Fibroblast of lung (primary cell): ENCODE measurements around the gene CTBS. TPM values are rescaled to one million over a fixed set of nuclear protein-coding genes. Genes with fewer than 3 reads are reported as not detected.
A peak's percentile ranks its signal among the peaks of the same experiment; 100 is the strongest.

ENCODE experiments used
- DNase-seq, 2 donors: peaks; one replicate each; pipeline versions ENCODE4 v3.0.0 to v3.0.0-alpha.2; 2010; ENCODE audit warnings: low read depth in 2 of 2
- H2AFZ ChIP-seq: 2 replicates; pipeline ENCODE4 v1.5.1; 2012; ENCODE audit warnings: low read length, control low read depth, inconsistent platforms
- H3K27ac ChIP-seq: 2 replicates; pipeline ENCODE4 v1.5.1; 2011; ENCODE audit warnings: low read length, control low read depth; ENCODE audit not compliant: insufficient read depth
- H3K27me3 ChIP-seq: 2 replicates; pipeline ENCODE4 v1.5.1; 2011; ENCODE audit warnings: mild to moderate bottlenecking, low read length; ENCODE audit not compliant: control insufficient read depth, insufficient read depth
- H3K36me3 ChIP-seq: 2 replicates; pipeline ENCODE4 v1.5.1; 2011; ENCODE audit warnings: low read length; ENCODE audit not compliant: control insufficient read depth, insufficient read depth
- H3K4me1 ChIP-seq: 2 replicates; pipeline ENCODE4 v1.5.1; 2011; ENCODE audit warnings: low read length; ENCODE audit not compliant: control insufficient read depth, insufficient read depth; ENCODE audit errors: extremely low read depth
- H3K4me2 ChIP-seq: 2 replicates; pipeline ENCODE4 v1.5.1; 2011; ENCODE audit warnings: low read length, control low read depth; ENCODE audit not compliant: insufficient read depth; ENCODE audit errors: extremely low read depth
- H3K4me3 ChIP-seq, 4 experiments: fragments of 200-600 bp in 1 of 4; sonication (generic) in 1 of 4; replicated peaks in 1 of 4; 2 replicates each; pipeline ENCODE4 v1.5.1; 2011 to 2016; ENCODE audit warnings: low read length in 4 of 4, low read depth in 3 of 4, mild to moderate bottlenecking in 3 of 4, control low read depth in 2 of 4, inconsistent platforms in 1 of 4, mixed read lengths in 1 of 4; ENCODE audit not compliant: insufficient read depth in 1 of 4; ENCODE audit errors: control extremely low read depth in 1 of 4
- H3K79me2 ChIP-seq: 2 replicates; pipeline ENCODE4 v1.5.1; 2012; ENCODE audit warnings: mild to moderate bottlenecking, low read length, inconsistent platforms; ENCODE audit not compliant: control insufficient read depth, insufficient read depth
- H3K9ac ChIP-seq: 2 replicates; pipeline ENCODE4 v1.5.1; 2011; ENCODE audit warnings: mild to moderate bottlenecking, low read length, control low read depth; ENCODE audit not compliant: insufficient read depth
- H3K9me3 ChIP-seq: 2 replicates; pipeline ENCODE4 v1.5.1; 2012; ENCODE audit warnings: low read depth, low read length; ENCODE audit not compliant: control insufficient read depth, insufficient read depth
- H4K20me1 ChIP-seq: 2 replicates; pipeline ENCODE4 v1.5.1; 2011; ENCODE audit warnings: low read length; ENCODE audit not compliant: control insufficient read depth, insufficient read depth; ENCODE audit errors: extremely low read depth
- CTCF ChIP-seq, 2 donors: IDR thresholded peaks in 1 of 2; conservative IDR thresholded peaks in 1 of 2; 1 replicate in 1 of 2; 2 replicates in 1 of 2; pipeline ENCODE4 v1.5.1; 2011 to 2012; ENCODE audit warnings: low read length in 2 of 2, control low read depth in 1 of 2, inconsistent platforms in 1 of 2, low read depth in 1 of 2, mild to moderate bottlenecking in 1 of 2
- EZH2 ChIP-seq: IDR thresholded peaks from 2 replicates; pipeline ENCODE4 v1.5.1; 2012; ENCODE audit warnings: low read length, control low read depth, mild to moderate bottlenecking; ENCODE audit errors: missing control alignments
- polyA plus RNA-seq, 2 donors: library from polyadenylated mRNA; depleted of rRNA in 1 of 2; stranded (reverse) in 1 of 2; unstranded in 1 of 2; fragments of >200 nt; gene quantifications; 2 replicates each; pipeline ENCODE4 v1.2.1, GENCODE V29; 2011 to 2012; ENCODE audit warnings: missing spikeins in 1 of 2
- total RNA-seq: library from RNA; depleted of rRNA; stranded (reverse); fragments of >200 nt; gene quantifications from 2 replicates; pipeline ENCODE4 v1.2.1, GENCODE V29; 2014

Gene CTBS
- total and polyA plus RNA-seq, 2 donors (not counting 1 experiment from before 2014, with no cell fraction given), result 10.1 to 35.5 TPM

- H2AFZ ChIP-seq, result no peak overlapping the region
- H3K9ac ChIP-seq, result no peak overlapping the region
- H3K9me3 ChIP-seq, result no peaks in the 10 kb centered on the region
- no peak overlapping the region for H3K4me3 ChIP-seq
- H3K27me3 ChIP-seq, result no peaks in the 10 kb centered on the region
- H3K27ac ChIP-seq, result no peak overlapping the region
- DNase-seq, result no peak
- H4K20me1 ChIP-seq, result no peaks in the 10 kb centered on the region
- H3K79me2 ChIP-seq, result no peaks in the 10 kb centered on the region
- H3K36me3 ChIP-seq, result no peaks in the 10 kb centered on the region
- TF ChIP-seq CTCF (conservative IDR thresholded peaks at IDR 0.05 in 1 of 2, IDR thresholded peaks at IDR 0.05 in 1 of 2; ENCODE audit: low read depth in 1 of 2, low read length in 2 of 2), result no peak
- no peak for TF ChIP-seq EZH2
- no peak overlapping the region for H3K4me2 ChIP-seq
- no peaks in the 10 kb centered on the region for H3K4me1 ChIP-seq
Observed at GRCh38 chr1:84538599-84538998, 35.6 kb downstream of the CTBS start.

- H2AFZ ChIP-seq, result no peak overlapping the region
- no peak overlapping the region for H3K4me2 ChIP-seq
- H3K27ac ChIP-seq, result no peak overlapping the region
- H3K9me3 ChIP-seq, result no peaks in the 10 kb centered on the region
- no peak for TF ChIP-seq CTCF (conservative IDR thresholded peaks at IDR 0.05 in 1 of 2, IDR thresholded peaks at IDR 0.05 in 1 of 2; ENCODE audit: low read depth in 1 of 2, low read length in 2 of 2)
- no peak for DNase-seq
- no peak overlapping the region for H3K4me3 ChIP-seq
- H3K4me1 ChIP-seq, result no peaks in the 10 kb centered on the region
- H3K79me2 ChIP-seq, result no peaks in the 10 kb centered on the region
- H4K20me1 ChIP-seq, result no peaks in the 10 kb centered on the region
- no peaks in the 10 kb centered on the region for H3K36me3 ChIP-seq
- no peak overlapping the region for H3K9ac ChIP-seq
- no peaks in the 10 kb centered on the region for H3K27me3 ChIP-seq
Observed at GRCh38 chr1:84525779-84526178, 48.5 kb downstream of the CTBS start.

GRCh38 chr1:84524590-84524989, 49.6 kb downstream of the CTBS start:
- Histone ChIP-seq H2AFZ (no peak overlapping the region), H4K20me1 (no peaks in the 10 kb centered on the region), H3K27ac (no peak overlapping the region), H3K9me3 (no peaks in the 10 kb centered on the region), H3K4me1 (no peaks in the 10 kb centered on the region), H3K27me3 (no peaks in the 10 kb centered on the region), H3K4me2 (no peak overlapping the region), H3K9ac (no peak overlapping the region), H3K79me2 (no peaks in the 10 kb centered on the region), H3K36me3 (no peaks in the 10 kb centered on the region), H3K4me3 (no peak overlapping the region)
- DNase-seq, result peak in 1 of 2 donors; percentile 13
- TF ChIP-seq EZH2, result no peak
- TF ChIP-seq CTCF (conservative IDR thresholded peaks at IDR 0.05 in 1 of 2, IDR thresholded peaks at IDR 0.05 in 1 of 2; ENCODE audit: low read depth in 1 of 2, low read length in 2 of 2), result no peak
